HL-60 (cell line): ENCODE data around the gene JOSD1.

Source experiments
- DNase-seq, 2 experiments: peaks; one replicate each; pipeline ENCODE4 v3.0.0-alpha.2; 2010 to 2020; ENCODE audit warnings: low read depth in 1 of 2, low spot score in 1 of 2
- H3K27ac ChIP-seq: fragments of 250-450 bp; sonication (Bioruptor Pico); replicated peaks from 2 replicates; pipeline ENCODE4 v1.5.1; 2020; ENCODE audit warnings: mild to moderate bottlenecking, moderate library complexity
- H3K27me3 ChIP-seq: fragments of 250-450 bp; sonication (Bioruptor Pico); 2 replicates; pipeline ENCODE4 v1.5.1; 2021; ENCODE audit warnings: mild to moderate bottlenecking, moderate library complexity; ENCODE audit not compliant: insufficient read depth, poor library complexity, severe bottlenecking
- H3K4me3 ChIP-seq: replicated peaks from 2 replicates; pipeline ENCODE4 v1.5.1; 2011; ENCODE audit warnings: mild to moderate bottlenecking, control low read depth, low read length; ENCODE audit not compliant: insufficient read depth
- GABPA ChIP-seq: IDR thresholded peaks from 2 replicates; pipeline ENCODE4 v1.6.1; 2012; ENCODE audit warnings: low read depth
- POLR2AphosphoS5 ChIP-seq: IDR thresholded peaks from 2 replicates; pipeline ENCODE4 v1.6.1; 2012; ENCODE audit warnings: low read depth
- SPI1 ChIP-seq: IDR thresholded peaks from 2 replicates; pipeline ENCODE4 v1.6.1; 2012; ENCODE audit warnings: low read depth, mild to moderate bottlenecking, borderline replicate concordance
- TF ChIP-seq, protein P1 (sequence below): IDR thresholded peaks from one replicate; pipeline ENCODE4 v1.5.1; 2011; ENCODE audit warnings: low read length, control low read depth, inconsistent platforms; ENCODE audit not compliant: insufficient read depth
- TF ChIP-seq, protein P2 (sequence below): IDR thresholded peaks from 2 replicates; pipeline ENCODE4 v1.6.1; 2012; ENCODE audit warnings: low read depth; ENCODE audit not compliant: insufficient replicate concordance

Gene JOSD1

DNA sequence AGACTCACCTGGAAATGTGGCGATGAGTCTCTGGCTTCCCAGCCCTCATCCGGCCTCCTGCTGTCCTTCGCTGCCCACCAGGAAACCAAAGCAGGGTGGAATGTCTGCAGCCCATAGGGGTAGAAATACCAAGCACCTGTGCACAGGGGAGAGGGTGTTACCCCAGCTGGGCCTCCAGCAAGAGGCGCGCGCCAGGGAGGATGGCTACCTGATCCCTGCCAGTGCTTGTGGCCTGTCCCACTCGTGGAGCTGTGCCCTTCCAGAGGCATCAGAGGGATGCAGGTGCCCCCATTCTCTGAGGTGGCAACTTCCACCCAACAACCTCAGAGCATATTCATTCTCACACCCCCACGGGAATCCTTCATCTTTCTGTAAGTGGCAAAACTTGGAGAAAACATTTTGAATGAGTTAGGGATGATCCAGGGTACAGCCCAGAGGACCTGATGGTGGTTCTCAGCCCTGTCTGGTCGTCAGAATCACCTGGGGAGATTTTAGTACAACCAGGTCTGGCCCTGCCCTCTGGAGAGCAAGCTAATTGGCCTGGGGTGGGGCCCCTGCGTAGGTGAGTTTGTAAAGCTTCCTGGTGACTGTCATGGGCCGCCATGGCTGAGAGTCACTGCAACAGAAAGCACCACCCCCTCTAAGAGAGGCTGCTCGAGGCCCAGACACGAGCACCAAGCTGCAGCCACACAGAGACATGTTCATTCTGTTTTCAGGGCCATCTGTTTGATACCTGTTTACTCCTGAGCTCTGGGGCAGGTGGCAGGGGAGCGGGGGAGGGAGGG is 45.1 kb upstream of the JOSD1 start:
- H3K27ac ChIP-seq, result no peak overlapping the region
- DNase-seq, result no peak
- H3K27me3 ChIP-seq, result no peaks in the 10 kb centered on the region
- TF ChIP-seq GABPA (no peak), SPI1 (no peak), POLR2AphosphoS5 (no peak; the same call in 1 of the 2 replicates)
- TF ChIP-seq, protein P1, sequence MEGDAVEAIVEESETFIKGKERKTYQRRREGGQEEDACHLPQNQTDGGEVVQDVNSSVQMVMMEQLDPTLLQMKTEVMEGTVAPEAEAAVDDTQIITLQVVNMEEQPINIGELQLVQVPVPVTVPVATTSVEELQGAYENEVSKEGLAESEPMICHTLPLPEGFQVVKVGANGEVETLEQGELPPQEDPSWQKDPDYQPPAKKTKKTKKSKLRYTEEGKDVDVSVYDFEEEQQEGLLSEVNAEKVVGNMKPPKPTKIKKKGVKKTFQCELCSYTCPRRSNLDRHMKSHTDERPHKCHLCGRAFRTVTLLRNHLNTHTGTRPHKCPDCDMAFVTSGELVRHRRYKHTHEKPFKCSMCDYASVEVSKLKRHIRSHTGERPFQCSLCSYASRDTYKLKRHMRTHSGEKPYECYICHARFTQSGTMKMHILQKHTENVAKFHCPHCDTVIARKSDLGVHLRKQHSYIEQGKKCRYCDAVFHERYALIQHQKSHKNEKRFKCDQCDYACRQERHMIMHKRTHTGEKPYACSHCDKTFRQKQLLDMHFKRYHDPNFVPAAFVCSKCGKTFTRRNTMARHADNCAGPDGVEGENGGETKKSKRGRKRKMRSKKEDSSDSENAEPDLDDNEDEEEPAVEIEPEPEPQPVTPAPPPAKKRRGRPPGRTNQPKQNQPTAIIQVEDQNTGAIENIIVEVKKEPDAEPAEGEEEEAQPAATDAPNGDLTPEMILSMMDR, result no peak
- TF ChIP-seq, protein P2, sequence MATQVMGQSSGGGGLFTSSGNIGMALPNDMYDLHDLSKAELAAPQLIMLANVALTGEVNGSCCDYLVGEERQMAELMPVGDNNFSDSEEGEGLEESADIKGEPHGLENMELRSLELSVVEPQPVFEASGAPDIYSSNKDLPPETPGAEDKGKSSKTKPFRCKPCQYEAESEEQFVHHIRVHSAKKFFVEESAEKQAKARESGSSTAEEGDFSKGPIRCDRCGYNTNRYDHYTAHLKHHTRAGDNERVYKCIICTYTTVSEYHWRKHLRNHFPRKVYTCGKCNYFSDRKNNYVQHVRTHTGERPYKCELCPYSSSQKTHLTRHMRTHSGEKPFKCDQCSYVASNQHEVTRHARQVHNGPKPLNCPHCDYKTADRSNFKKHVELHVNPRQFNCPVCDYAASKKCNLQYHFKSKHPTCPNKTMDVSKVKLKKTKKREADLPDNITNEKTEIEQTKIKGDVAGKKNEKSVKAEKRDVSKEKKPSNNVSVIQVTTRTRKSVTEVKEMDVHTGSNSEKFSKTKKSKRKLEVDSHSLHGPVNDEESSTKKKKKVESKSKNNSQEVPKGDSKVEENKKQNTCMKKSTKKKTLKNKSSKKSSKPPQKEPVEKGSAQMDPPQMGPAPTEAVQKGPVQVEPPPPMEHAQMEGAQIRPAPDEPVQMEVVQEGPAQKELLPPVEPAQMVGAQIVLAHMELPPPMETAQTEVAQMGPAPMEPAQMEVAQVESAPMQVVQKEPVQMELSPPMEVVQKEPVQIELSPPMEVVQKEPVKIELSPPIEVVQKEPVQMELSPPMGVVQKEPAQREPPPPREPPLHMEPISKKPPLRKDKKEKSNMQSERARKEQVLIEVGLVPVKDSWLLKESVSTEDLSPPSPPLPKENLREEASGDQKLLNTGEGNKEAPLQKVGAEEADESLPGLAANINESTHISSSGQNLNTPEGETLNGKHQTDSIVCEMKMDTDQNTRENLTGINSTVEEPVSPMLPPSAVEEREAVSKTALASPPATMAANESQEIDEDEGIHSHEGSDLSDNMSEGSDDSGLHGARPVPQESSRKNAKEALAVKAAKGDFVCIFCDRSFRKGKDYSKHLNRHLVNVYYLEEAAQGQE, result no peak
- no peak overlapping the region for H3K4me3 ChIP-seq

DNA sequence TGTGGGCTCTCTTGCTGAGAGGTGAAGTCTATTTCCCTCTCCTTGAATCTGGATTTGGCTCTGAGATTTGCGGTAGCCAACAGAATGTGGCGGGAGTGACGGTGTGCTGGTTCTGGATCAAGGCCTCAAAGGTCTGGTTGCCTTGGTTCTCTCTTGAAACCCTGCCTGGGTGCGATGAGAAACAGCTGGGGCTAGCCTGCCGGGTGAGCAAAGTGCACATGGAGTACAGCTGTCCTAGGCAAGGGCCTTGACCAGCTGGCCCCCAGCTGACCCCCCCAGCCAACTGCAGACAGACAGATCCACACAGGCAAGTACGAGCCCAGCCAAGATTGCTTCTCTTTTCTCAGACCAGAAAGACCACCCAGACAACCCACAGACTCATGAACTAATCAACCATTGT is 44.2 kb upstream of the JOSD1 start:
- H3K27me3 ChIP-seq, result no peaks in the 10 kb centered on the region
- H3K27ac ChIP-seq, result no peak overlapping the region
- TF ChIP-seq, protein P1, result no peak
- TF ChIP-seq GABPA, result no peak
- TF ChIP-seq, protein P2, result no peak
- no peak for TF ChIP-seq SPI1
- TF ChIP-seq POLR2AphosphoS5, result no peak
- DNase-seq, result no peak
- no peak overlapping the region for H3K4me3 ChIP-seq

DNA sequence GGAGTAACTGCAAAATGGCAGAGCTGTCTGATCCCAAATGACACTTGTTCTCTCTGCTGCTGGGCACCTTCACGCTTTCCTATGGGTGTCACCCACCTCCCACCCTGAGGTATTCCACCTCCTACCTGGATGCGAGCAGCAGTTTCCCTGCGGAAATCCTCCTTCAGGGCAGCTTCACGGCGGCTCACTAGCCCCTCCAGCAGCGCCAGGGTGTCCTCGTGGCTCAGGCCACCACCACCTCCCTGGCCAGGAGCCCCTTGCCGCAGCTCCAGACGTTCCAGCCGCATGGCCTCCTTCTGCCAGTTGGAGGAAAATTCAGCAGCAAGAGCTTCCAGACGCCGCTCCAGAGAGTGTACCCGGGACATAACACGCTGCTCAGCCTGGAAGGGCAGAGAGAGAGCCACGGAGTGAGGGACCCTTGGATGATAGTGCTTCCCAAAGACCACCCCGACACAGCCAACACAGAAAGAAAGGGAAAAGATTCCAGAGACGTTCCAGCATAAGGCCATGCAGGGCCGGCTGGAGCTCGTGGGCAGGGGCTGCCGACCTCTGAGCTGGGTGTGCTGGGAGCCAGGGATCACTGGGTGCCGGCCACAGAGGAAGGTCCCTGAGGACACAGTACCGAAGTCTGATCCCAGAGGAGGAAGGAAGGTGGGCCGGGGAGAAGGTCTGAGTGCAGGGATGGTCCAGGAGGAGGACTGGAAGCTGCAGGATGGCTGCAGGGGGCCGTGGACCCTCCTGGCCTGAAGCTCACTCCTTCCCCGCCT is 41.6 kb upstream of the JOSD1 start:
- DNase-seq, result no peak
- TF ChIP-seq, protein P2, result no peak
- TF ChIP-seq GABPA (no peak), POLR2AphosphoS5 (no peak), SPI1 (no peak)
- TF ChIP-seq, protein P1, result no peak
- no peak overlapping the region for H3K27ac ChIP-seq

More for the DNA sequence above, 41.6 kb upstream of the JOSD1 start:
- Histone ChIP-seq H3K27me3 (no peaks in the 10 kb centered on the region), H3K4me3 (no peak overlapping the region)
